CD4-positive, alpha-beta memory T cell (primary cell): ENCODE measurements around the gene TSEN15. TPM values are rescaled to one million over a fixed set of nuclear protein-coding genes. Genes with fewer than 3 reads are reported as not detected.

ENCODE experiments used
- CTCF ChIA-PET: fragments of 350-600 bp; sonication (Branson Sonifier 250); formaldehyde crosslinking; loops from one replicate; lab custom pipeline; 2021; ENCODE audit warnings: inconsistent platforms; ENCODE audit not compliant: partially characterized antibody; lab: Charles Lee
- POLR2A ChIA-PET: fragments of 350-600 bp; sonication (Branson Sonifier 250); formaldehyde crosslinking; loops from one replicate; lab custom pipeline; 2021; ENCODE audit not compliant: partially characterized antibody; lab: Charles Lee
- DNase-seq, 5 donors: peaks; one replicate each; pipeline versions ENCODE4 v3.0.0 to v3.0.0-alpha.2; 2020 to 2022; ENCODE audit warnings: mixed read lengths in 1 of 5
- H3K27ac ChIP-seq: one replicate; pipeline ENCODE4 v1.7.0; 2013; ENCODE audit warnings: low read depth, low read length
- H3K27me3 ChIP-seq: 2 replicates; pipeline ENCODE4 v1.7.0; 2013; ENCODE audit warnings: mild to moderate bottlenecking, low read length, moderate library complexity; ENCODE audit not compliant: insufficient read depth
- H3K36me3 ChIP-seq: 2 replicates; pipeline ENCODE4 v1.7.0; 2013; ENCODE audit warnings: mild to moderate bottlenecking, low read length, moderate library complexity; ENCODE audit not compliant: insufficient read depth
- H3K4me1 ChIP-seq: 2 replicates; pipeline ENCODE4 v1.7.0; 2013; ENCODE audit warnings: mild to moderate bottlenecking, low read length, moderate library complexity; ENCODE audit not compliant: insufficient read depth
- H3K4me3 ChIP-seq, 2 donors: one replicate each; pipeline ENCODE4 v1.7.0; 2013; ENCODE audit warnings: low read length in 2 of 2, mild to moderate bottlenecking in 1 of 2
- H3K9me3 ChIP-seq, 2 donors: one replicate each; pipeline ENCODE4 v1.7.0; 2013; ENCODE audit warnings: low read length in 2 of 2, control low read depth in 1 of 2; ENCODE audit not compliant: control insufficient read depth in 1 of 2
- H3K27ac Mint-ChIP-seq, 7 donors: one replicate each; pipeline ENCODE4 v1.8.0; 2020 to 2021; ENCODE audit warnings: mixed read lengths in 7 of 7, mild to moderate bottlenecking in 6 of 7, inconsistent platforms in 3 of 7, moderate library complexity in 3 of 7
- H3K27me3 Mint-ChIP-seq, 2 donors: one replicate each; pipeline ENCODE4 v1.8.0; 2020 to 2021; ENCODE audit warnings: mixed read lengths in 2 of 2
- H3K36me3 Mint-ChIP-seq, 2 donors: one replicate each; pipeline ENCODE4 v1.8.0; 2020 to 2021; ENCODE audit warnings: mixed read lengths in 2 of 2, inconsistent platforms in 1 of 2, mild to moderate bottlenecking in 1 of 2
- H3K4me1 Mint-ChIP-seq, 4 donors: one replicate each; pipeline ENCODE4 v1.8.0; 2020 to 2021; ENCODE audit warnings: mixed read lengths in 4 of 4, mild to moderate bottlenecking in 1 of 4
- H3K4me3 Mint-ChIP-seq, 8 donors: one replicate each; pipeline ENCODE4 v1.8.0; 2020 to 2021; ENCODE audit warnings: mixed read lengths in 8 of 8, mild to moderate bottlenecking in 7 of 8, moderate library complexity in 6 of 8, inconsistent platforms in 3 of 8
- H3K9me3 Mint-ChIP-seq, 8 donors: one replicate each; pipeline ENCODE4 v1.8.0; 2020 to 2021; ENCODE audit warnings: mixed read lengths in 8 of 8, mild to moderate bottlenecking in 5 of 8, inconsistent platforms in 3 of 8, moderate library complexity in 1 of 8
- intact Hi-C: fragments of 100-400 bp; cut with micrococcal nuclease; formaldehyde crosslinking; loops from one replicate; pipeline ENCODE4 v1.15.1; 2023
- polyA plus RNA-seq, 2 donors: library from polyadenylated mRNA; unstranded; fragments of 300-500 nt; fragmentation: Illumina TruSeq; gene quantifications; one replicate each; pipeline ENCODE4 v1.2.3, GENCODE V29; 2021
- total RNA-seq, 2 experiments: library from RNA; stranded (reverse); gene quantifications; one replicate each; pipeline ENCODE4 v1.2.3, GENCODE V29; 2021

The TSEN15 gene
- total and polyA plus RNA-seq, 4 experiments from 2014 or later: 34.0 to 74.7 (median 47.7) TPM

DNA sequence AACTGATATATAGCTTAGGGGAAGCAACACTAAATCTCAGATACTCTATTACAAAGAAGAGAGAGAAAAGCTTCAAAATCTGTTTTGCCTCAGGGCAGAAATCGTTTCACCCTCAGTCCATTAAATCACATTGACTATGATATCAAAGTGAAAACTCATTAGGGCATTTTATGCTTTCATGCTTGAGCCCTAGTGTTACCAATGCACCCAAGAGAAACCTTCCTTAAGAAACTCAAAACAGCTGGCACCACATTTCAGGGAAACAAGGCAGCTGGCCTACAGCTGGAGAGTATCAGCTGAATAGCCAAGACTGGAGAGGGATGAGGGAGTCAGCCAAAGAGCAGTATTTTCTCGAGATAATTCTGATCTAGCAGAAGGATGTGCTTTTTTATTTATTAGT lies 28.9 kb upstream of the TSEN15 start:
- no peak overlapping the region for H3K4me3 ChIP-seq
- POLR2A ChIA-PET: no interaction called here

DNA sequence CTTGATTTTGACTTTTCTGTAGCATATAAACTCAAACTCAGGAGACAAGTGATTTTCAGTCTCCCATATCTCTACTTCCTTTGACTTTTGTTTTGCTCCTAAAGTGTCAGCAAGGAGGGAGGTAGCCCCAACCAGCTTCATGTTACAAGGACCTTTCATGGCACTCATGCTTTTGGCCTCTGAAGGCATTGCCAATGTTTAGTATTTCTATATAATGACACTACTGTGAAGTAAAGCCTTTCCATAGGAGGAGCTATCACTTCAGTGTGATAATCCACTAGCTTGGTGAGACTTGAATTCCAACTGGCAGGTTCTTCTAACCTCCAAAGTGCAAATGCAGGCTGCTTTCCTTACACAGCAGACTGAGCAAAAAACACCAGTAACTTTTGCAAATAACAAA lies 28.4 kb upstream of the TSEN15 start:
- no peak overlapping the region for H3K4me3 Mint-ChIP-seq

More for the DNA sequence above, 28.9 kb upstream of the TSEN15 start:
- no peak overlapping the region for H3K27ac ChIP-seq
- H3K27me3 ChIP-seq: no peaks in the 10 kb centered on the region
- no peak overlapping the region for H3K4me3 Mint-ChIP-seq
- CTCF ChIA-PET: interaction anchor here (1.1 kb wide), 1 partner anchor 16 kb away, joined by 3 read pairs; no protein-coding TSS in a partner anchor
- H3K27me3 Mint-ChIP-seq: peaks cover 3 to 4% of the 10 kb centered on the region in 2 donors
- DNase-seq: no peak
- intact Hi-C loops: no loop called here
- H3K36me3 Mint-ChIP-seq: no peaks in the 10 kb centered on the region
- no peaks in the 10 kb centered on the region for H3K4me1 ChIP-seq
- H3K36me3 ChIP-seq: no peaks in the 10 kb centered on the region
- no peaks in the 10 kb centered on the region for H3K9me3 ChIP-seq
- H3K27ac Mint-ChIP-seq: no peak overlapping the region
- no peaks in the 10 kb centered on the region for H3K9me3 Mint-ChIP-seq
- no peaks in the 10 kb centered on the region for H3K4me1 Mint-ChIP-seq

DNA sequence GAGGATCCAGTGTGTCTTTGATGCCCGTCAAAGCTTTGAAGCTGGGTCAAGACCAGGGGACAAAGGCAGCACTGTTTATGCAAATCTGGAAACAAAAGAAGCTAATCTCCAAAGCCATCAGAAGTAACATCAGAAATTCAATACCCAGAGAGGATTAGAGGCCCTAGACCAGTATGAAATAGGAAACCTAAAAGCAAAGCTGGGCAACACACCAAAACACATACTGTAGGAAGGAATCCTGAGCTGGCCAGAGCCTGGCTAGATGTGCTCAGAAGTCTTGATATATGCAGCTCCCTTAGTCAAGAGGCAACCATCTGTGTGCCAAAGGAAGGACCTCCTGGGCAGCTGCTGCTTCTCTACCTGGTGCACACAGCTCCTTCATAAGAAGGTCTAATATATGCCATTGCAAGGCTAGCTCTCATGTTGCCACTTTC lies 26.3 kb upstream of the TSEN15 start:
- H3K27me3 ChIP-seq: no peaks in the 10 kb centered on the region
- DNase-seq: no peak
- no peak overlapping the region for H3K4me3 ChIP-seq
- H3K36me3 Mint-ChIP-seq: no peaks in the 10 kb centered on the region
- H3K4me1 Mint-ChIP-seq: no peaks in the 10 kb centered on the region
- H3K27ac ChIP-seq: no peak overlapping the region
- H3K9me3 ChIP-seq: no peaks in the 10 kb centered on the region
- POLR2A ChIA-PET: no interaction called here
- CTCF ChIA-PET: no interaction called here
- no peak overlapping the region for H3K4me3 Mint-ChIP-seq
- H3K4me1 ChIP-seq: no peaks in the 10 kb centered on the region
- peaks cover 3 to 4% of the 10 kb centered on the region in 2 donors for H3K27me3 Mint-ChIP-seq
- no peak overlapping the region for H3K27ac Mint-ChIP-seq
- intact Hi-C loops: loop anchor here (5.0 kb wide), 1 partner anchor 48 kb away; no protein-coding TSS in a partner anchor
- no peaks in the 10 kb centered on the region for H3K36me3 ChIP-seq
- H3K9me3 Mint-ChIP-seq: no peaks in the 10 kb centered on the region

More for the DNA sequence above, 28.4 kb upstream of the TSEN15 start:
- intact Hi-C loops: no loop called here
- no peaks in the 10 kb centered on the region for H3K9me3 ChIP-seq
- Mint-ChIP-seq H3K36me3 (no peaks in the 10 kb centered on the region), H3K27me3 (peaks cover 3 to 4% of the 10 kb centered on the region in 2 donors), H3K27ac (no peak overlapping the region), H3K9me3 (no peaks in the 10 kb centered on the region), H3K4me1 (no peaks in the 10 kb centered on the region)
- H3K27ac ChIP-seq: no peak overlapping the region
- POLR2A ChIA-PET: no interaction called here
- H3K36me3 ChIP-seq: no peaks in the 10 kb centered on the region
- CTCF ChIA-PET: interaction anchor here (1.1 kb wide), 1 partner anchor 15 kb away, joined by 3 read pairs; no protein-coding TSS in a partner anchor
- H3K27me3 ChIP-seq: no peaks in the 10 kb centered on the region
- no peak overlapping the region for H3K4me3 ChIP-seq
- no peaks in the 10 kb centered on the region for H3K4me1 ChIP-seq
- DNase-seq: no peak

DNA sequence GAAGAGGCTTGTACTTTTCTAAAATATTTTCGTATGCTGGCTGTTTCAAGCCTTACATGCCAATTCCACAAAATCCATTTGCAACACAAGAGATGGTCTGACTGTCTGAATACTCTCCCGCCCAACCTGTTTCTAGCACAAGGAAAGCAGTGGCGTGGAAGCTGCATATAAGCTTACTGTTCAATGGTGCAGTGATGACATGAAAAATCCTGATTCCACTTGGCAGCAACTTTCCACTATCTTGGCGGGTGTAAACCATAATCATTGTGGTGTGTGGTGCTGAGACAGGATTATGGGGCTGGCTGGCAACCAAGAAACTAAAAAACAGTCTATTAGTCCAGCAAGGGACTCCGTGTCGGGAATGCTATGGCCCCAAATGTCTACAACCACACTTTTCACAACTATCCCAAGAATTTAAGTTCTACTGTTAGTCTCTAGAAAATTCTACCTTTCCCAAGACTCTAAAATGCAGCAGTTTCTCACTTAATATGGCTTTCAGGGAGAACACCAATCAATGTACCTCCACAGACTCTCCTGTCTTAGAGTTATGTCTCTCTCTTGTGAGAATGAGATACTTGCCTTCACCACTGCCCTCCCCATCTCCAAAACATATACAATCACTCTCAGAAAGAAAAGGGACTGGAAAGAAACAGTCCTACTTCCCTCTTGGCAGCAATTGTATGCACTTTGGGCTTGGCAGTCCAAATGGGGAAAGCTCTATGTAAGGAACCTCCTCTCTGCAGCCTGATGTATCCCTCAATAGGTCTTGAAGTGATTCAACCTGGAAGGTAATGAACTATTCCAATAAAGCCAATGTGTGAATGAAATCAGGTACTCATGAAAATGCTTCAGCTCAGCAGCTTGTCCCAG lies 23.5 kb upstream of the TSEN15 start:
- Mint-ChIP-seq H3K4me3 (no peak overlapping the region), H3K9me3 (no peaks in the 10 kb centered on the region), H3K36me3 (no peaks in the 10 kb centered on the region), H3K27ac (no peak overlapping the region), H3K4me1 (no peaks in the 10 kb centered on the region), H3K27me3 (peaks cover 3 to 9% of the 10 kb centered on the region in 2 donors)
- H3K27me3 ChIP-seq: no peaks in the 10 kb centered on the region
- no peak for DNase-seq
- no peak overlapping the region for H3K27ac ChIP-seq
- H3K36me3 ChIP-seq: no peaks in the 10 kb centered on the region
- ChIA-PET CTCF (interaction anchor here (0.9 kb wide), 1 partner anchor 112 kb away, joined by 3 read pairs; no protein-coding TSS in a partner anchor), POLR2A (no interaction called here)
- no peak overlapping the region for H3K4me3 ChIP-seq
- H3K9me3 ChIP-seq: no peaks in the 10 kb centered on the region
- intact Hi-C loops: loop anchor here (5.0 kb wide), 1 partner anchor 51 kb away; no protein-coding TSS in a partner anchor
- no peaks in the 10 kb centered on the region for H3K4me1 ChIP-seq

DNA sequence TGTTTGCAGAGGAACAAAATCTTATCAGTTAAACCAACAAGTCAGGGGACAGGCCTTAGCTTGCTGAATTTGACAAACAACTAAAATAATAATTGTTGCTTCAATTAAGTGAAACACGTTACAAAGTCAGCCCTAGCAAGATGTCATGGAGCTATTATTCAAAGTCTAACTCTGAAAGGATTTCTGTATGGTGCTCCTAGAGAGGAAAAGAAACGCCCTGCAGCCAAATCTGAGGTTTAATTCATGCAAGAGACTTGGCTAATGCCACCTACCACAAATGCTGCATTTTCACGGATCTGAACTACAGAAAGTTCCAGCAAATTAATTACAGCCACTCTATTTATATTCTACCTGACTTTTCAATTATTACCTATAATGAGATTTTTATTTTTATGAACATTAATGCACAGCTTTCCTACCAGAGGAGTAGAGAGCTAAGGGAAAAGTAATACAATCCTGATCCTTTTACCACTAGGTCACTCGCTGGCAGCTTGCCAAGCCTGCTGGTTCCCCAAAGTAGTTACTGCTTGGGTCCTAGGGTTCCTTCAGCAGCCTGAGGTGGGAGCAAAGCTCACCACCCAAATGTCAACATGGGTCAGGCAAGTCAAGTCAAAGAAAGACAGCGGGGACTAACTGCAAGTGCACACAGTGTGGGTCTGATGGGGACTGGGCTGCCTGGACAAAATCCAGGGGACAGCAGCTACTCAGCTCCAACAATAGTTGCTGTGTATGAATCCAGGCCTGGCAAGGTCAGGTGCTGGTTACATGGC lies 22.5 kb upstream of the TSEN15 start:
- no peak overlapping the region for H3K27ac Mint-ChIP-seq
- DNase-seq: no peak
- Histone ChIP-seq H3K9me3 (no peaks in the 10 kb centered on the region), H3K4me1 (no peaks in the 10 kb centered on the region), H3K27ac (no peak overlapping the region), H3K36me3 (no peaks in the 10 kb centered on the region), H3K4me3 (no peak overlapping the region), H3K27me3 (no peaks in the 10 kb centered on the region)
- H3K36me3 Mint-ChIP-seq: no peaks in the 10 kb centered on the region
- H3K9me3 Mint-ChIP-seq: no peaks in the 10 kb centered on the region
- POLR2A ChIA-PET: no interaction called here
- H3K27me3 Mint-ChIP-seq: peaks cover 5 to 9% of the 10 kb centered on the region in 2 donors
- peaks cover 0 to 5% (median 4%) of the 10 kb centered on the region in 4 donors for H3K4me1 Mint-ChIP-seq
- CTCF ChIA-PET: interaction anchor here (0.9 kb wide), 1 partner anchor 113 kb away, joined by 3 read pairs; no protein-coding TSS in a partner anchor
- H3K4me3 Mint-ChIP-seq: no peak overlapping the region
- intact Hi-C loops: loop anchor here (5.0 kb wide), 1 partner anchor 52 kb away; no protein-coding TSS in a partner anchor

DNA sequence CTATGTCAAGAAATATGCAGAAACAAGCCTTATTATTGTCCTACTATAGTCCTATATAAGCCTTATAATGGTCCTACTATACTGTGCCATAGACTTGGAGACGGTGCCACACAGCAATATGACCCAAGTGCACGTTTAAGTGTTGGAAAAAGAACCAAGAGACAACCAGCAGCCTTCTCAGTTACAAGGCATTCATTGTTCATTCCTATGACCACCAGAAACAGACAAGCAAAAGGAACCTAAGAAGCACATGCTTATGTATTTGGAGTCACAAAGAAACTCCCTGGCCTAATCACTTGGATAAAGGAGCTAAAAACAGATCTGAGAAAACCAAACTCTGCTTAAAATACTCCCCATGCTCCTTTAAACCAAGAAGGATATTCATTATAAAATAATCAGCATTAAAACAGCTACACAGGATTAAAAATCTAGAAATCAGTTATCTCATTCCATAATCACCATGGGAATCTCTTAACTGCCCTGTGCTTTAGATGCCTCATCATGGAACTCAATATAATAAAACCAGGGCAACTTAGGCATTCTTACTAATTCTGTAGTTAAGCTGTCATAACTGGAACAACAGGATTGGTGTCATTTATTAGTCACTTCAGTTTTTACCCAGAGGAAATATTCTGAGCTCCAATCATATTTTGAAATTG lies 21.0 kb upstream of the TSEN15 start:
- ChIA-PET POLR2A (no interaction called here), CTCF (interaction anchor here (2.0 kb wide), 1 partner anchor 21 kb away, joined by 5 read pairs; the partner anchor contains the start of gene TSEN15)
- H3K4me1 ChIP-seq: peaks cover under 1% of the 10 kb centered on the region
- H3K36me3 Mint-ChIP-seq: no peaks in the 10 kb centered on the region
- H3K9me3 ChIP-seq: no peaks in the 10 kb centered on the region
- no peaks in the 10 kb centered on the region for H3K9me3 Mint-ChIP-seq
- H3K27ac Mint-ChIP-seq: no peak overlapping the region
- peaks cover 0 to 8% (median 5%) of the 10 kb centered on the region in 4 donors for H3K4me1 Mint-ChIP-seq
- no peaks in the 10 kb centered on the region for H3K27me3 ChIP-seq
- H3K4me3 ChIP-seq: no peak overlapping the region
- intact Hi-C loops: no loop called here
- no peak overlapping the region for H3K4me3 Mint-ChIP-seq
- peaks cover 7% of the 10 kb centered on the region in 2 donors for H3K27me3 Mint-ChIP-seq
- H3K36me3 ChIP-seq: no peaks in the 10 kb centered on the region
- no peak overlapping the region for H3K27ac ChIP-seq
- DNase-seq: no peak
